Measurements from ENCODE around the gene OTOS.

Gene OTOS

DNA sequence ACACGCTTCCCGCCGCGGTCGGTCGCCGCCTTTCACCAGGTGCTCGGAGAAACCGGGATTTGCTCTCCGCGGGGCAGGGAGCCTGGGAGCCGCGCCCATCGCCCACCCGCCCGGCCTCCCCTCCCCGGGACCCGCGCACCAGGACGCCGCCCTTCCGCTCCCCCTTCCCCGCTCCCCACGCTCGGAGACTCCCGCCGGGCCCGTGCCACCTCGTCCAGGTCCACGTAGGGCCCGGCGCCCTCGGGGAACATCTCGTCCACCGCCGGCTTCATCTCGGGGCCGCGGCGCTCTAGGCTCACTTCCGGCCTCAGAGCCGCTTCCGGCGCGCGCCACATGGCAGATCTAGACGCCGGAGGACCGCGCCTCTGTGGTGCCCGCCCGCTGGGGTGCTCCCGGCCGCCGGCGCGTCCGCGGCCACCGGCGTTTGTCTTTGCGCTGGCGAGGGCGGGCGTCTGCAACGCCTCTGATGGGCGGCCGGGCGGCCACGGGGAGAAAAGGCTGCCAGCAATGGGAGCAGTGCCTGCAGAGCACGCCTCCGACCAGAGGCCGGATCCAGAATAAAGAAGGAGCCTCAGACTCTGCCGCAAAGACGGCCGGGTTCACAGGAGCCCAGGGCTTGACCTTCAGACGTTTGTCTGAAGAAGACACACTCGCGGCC, 4.3 kb downstream of the OTOS start, which contains the start of gene COPS9:
COPS9 (minus strand) TSS at position 293 of the 658 bp plus-strand sequence; CDS start at position 272, 21 bp downstream.
- peak; percentile 89 for DNase-seq (ENCODE audit: low read depth)

- DNase-seq (ENCODE audit: low read depth): peak; percentile 13
Measured at GRCh38 chr2:240135706-240136012, 4.8 kb downstream of the OTOS start.

GRCh38 chr2:240134956-240135520, 5.4 kb downstream of the OTOS start:
- peak; percentile 5 for DNase-seq (ENCODE audit: low read depth)

- no peak for DNase-seq (ENCODE audit: low read depth)
Measured at GRCh38 chr2:240134466-240134865, 6.0 kb downstream of the OTOS start.

DNA sequence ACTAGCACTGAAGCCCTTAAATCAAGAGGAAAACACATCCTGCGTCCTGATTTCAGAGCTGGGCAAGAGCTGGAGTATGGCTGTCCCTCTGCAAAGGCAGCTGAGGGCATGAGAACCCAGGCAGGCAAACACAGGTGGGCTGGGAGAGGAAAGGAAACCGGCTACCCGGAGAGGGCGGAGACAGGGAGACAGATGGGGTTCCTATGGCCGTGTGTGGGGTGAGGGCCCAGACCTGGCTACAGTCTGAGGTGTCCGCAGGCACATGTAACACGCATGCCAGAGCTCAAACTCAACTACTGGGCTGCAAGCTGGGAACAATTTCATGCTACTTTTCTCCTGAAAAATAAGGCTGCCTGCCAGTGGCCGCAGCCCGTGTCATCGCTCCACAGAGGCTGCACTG, 7.1 kb downstream of the OTOS start:
- no peak for DNase-seq (ENCODE audit: low read depth)

GRCh38 chr2:240132651-240132980, 7.8 kb downstream of the OTOS start:
- no peak for DNase-seq (ENCODE audit: low read depth)

DNA sequence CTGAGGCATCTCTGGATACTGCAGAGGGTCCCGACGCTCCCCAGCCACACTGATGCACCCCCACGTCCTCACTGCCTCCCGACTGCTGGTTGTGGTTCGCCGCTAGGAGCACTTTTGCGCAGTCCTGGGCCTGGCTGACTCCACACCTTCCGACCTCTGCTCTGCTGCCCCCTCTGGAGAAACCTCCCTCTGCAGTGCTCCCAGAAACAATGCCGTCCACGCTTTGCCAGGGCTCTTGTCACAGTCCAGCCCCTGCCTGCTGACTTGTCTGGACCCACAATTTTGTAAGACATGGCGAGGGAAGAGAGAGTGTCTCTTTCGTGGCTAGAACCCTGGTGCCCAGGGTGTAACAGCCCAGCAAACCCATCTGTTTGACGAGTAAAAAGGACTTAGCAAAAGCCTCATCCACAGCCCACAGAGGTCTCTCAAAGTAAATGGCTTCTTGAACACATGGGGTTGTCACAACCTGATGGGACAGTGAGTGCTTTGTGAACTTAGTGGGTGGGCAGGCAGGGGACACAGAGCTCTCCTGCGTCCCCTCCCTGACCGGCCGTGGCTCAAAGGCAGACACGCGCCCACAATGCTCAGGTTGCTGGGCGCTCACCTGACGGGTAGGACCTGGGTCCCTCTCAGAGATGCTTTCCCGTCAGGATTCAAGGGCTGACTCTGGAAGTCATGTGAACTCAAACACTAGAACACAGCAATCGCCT, 8.4 kb downstream of the OTOS start:
- DNase-seq (ENCODE audit: low read depth): no peak

GRCh38 chr2:240131296-240131695, 9.2 kb downstream of the OTOS start:
- DNase-seq (ENCODE audit: low read depth): no peak

GRCh38 chr2:240130393-240131195, 9.9 kb downstream of the OTOS start:
- no peak for DNase-seq (ENCODE audit: low read depth)

DNA sequence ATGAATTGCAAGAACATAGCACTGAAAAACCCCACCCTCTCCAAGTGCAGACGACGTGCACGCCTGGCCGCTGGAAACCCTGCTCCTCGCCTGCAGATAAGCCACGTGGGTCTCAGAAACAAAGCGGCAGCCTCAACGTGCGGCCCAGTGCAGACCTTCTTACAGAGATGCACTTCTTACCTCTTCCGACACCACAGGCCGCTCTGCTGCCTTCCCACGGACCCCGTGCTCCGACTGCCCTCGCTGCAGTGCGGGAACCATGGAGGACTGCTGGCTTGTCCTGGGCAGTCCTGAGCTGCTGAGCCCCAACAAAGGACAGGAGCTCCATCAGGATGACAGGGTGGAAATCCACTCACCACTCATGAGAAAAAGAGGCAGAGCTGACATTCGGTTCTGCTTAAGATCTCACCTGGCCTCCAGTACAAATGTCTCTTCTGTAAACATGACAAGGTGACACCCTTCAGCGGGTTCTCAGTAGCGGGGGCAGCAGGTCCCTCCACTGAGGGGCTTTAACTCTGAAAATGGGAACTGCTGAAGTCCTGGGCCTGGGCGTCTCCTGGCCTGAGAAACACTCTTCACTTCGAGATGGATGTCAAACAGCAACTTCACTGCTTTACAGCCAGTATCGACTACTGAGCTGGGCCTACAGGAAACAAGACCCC, 10.6 kb downstream of the OTOS start:
- DNase-seq (ENCODE audit: low read depth): no peak

DNA sequence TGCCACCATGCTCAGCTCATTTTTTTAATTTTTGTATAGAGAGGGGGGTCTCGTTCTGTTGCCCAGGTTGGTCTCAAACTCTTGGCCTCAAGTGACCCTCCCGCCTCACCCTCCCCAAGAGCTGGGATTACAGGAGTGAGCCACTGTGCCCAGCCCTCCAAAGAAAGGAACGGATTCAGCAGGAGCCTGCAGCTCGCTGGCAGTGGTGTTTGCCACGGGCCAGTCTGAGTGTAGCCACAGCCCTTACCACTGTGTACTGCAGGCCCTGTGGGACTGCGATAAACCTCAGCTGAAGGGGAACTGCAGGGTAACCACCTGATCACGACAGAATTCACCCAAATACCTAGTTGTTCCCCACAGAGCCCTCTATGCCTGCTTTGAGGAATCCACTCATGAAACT, 11.1 kb downstream of the OTOS start:
- DNase-seq (ENCODE audit: low read depth): no peak

DNA sequence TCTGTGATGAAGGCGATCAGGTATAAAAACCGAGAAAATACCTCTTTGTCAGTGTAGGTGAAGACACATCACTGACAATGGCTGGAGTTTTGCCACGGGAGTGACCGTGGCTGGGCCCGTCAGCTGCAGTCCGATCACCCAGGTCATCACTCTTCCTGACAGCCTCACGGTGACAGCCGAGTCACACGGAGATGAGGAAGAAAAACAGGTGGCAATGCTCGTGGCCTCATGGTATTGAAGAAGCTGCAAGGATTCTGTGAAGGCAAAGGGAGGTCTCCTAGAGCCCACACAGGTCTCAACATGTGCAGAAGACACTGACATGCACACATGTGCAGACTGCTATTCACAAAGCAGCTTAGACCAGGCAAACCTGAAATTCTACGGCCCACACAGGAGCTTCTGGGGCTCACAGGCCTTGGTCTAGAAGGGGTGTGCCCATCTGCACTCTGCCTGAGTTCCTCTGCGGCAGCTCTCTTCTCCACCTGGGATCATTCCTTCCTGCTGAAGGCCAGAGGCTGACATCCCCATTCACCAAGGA, 11.8 kb downstream of the OTOS start:
- no peak for DNase-seq (ENCODE audit: low read depth)

DNA sequence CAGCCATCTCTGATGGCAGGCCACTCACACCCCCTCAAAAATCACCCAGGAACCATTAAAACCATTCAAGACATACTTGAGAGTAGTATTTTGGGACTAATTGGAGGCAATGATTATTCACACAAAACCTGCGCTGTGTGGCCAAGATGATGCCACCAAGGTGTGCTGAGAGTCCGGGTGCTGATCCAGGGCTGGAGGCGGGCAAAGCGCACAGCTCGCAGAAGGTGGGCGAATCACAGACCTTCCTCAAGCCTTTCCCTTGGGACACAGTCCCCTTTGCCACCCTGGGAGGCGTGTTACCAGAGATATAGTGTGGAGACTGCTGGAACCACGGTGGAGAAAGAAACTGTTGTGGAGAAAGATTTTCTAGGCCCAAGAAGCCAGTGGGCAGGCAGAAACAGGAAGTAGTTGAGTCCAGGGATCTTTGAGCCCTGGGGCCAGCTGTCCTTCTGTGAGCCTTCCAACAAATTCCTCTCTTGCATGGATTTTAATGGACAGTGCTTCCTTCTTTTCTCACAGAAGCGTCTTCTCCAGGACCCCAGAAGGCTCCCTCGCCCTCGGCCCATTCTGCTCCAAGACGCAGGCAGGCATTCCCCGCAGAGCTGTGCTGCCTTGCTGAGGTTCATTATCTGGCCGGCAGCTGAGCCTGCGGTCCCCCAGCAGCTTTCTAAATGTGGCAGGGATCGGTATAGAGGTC, 12.4 kb downstream of the OTOS start:
- no peak for DNase-seq (ENCODE audit: low read depth)

GRCh38 chr2:240127191-240127750, 13.2 kb downstream of the OTOS start:
- DNase-seq (ENCODE audit: low read depth): no peak

GRCh38 chr2:240126731-240127130, 13.7 kb downstream of the OTOS start:
- DNase-seq (ENCODE audit: low read depth): no peak

DNA sequence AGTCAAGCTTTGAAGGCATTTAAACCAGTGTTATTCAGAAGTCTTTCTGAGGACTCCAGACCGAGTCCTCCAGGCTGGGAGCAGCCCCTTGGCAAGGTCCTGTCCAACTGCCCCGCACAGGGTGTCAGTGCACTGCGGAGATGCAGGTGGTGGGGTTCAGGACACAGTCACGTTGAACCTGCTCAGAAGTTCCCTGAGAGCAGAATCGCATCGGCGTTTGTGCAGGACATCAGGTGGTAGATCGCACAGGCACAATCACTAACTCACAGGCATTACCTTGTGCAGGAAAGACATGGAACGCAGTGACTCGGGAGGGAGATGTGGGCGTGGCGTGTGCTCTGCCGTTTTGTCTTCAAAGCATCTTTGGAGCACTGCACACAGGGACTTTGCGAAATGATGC, 14.7 kb downstream of the OTOS start:
- no peak for DNase-seq (ENCODE audit: low read depth)

DNA sequence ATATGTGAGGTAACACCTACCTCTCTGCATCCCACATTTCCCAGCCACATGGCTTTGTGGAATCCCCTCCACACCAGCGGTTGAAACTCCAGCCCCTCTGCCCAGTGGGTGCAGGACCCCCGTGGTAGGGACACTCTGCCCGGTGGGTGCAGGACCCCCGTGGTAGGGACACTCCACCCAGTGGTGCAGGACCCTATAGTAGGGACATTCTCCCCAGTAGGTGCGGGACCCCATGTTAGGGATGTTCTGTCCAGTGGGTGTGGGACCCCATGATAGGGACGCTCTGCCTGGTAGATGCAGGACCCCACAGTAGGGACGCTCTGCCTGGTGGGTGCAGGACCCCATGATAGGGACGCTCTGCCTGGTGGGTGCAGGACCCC, 15.8 kb downstream of the OTOS start:
- no peak for DNase-seq (ENCODE audit: low read depth)

GRCh38 chr2:240123821-240124650, 16.4 kb downstream of the OTOS start:
- no peak for DNase-seq (ENCODE audit: low read depth)

- DNase-seq (ENCODE audit: low read depth): no peak
Measured at GRCh38 chr2:240121675-240122074, 18.8 kb downstream of the OTOS start.

DNA sequence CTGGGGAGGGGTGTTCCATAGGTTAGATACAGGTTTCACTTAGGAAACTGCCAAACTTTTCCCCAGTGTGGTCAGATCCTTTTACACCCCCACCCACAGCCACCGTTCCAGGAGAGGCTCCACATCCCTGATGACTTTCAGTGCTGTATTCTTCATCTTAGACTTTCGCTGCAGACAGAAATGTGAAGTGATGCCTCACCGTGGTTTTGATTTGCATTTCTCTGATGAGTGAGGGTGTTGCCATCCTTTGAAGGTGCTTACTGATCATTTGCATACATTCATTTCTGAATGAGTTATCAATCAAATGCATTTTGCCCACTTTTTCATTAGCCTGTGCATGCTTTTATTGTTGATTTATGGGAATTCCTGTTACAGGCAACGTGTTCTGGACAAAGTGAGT, 19.3 kb downstream of the OTOS start:
- no peak for DNase-seq (ENCODE audit: low read depth)
